Heart right ventricle (tissue), 16 donors: ENCODE measurements around the gene GMEB2. TPM values are rescaled to one million over a fixed set of nuclear protein-coding genes. Genes with fewer than 3 reads are reported as not detected.

Experiments
- ATAC-seq, 8 donors: fragments of 200-7000 bp; cut with Tn5 transposase; one replicate each; pipeline ENCODE4 v1.9.1; 2020; ENCODE audit warnings: mild to moderate bottlenecking in 8 of 8, moderate library complexity in 8 of 8, moderate number of reproducible peaks in 1 of 8
- DNase-seq, 2 donors: peaks; one replicate each; pipeline ENCODE4 v3.0.0-alpha.2; 2020
- H3K27ac ChIP-seq, 10 donors: fragments of 200-600 bp; sonication (generic) in 2 of 10; one replicate each; pipeline versions ENCODE4 v1.5.0 to v1.8.0; 2020 to 2022; ENCODE audit warnings: mild to moderate bottlenecking in 3 of 10
- H3K27me3 ChIP-seq, 7 donors: fragments of 200-600 bp; one replicate each; pipeline ENCODE4 v1.8.0; 2021 to 2022; ENCODE audit warnings: mild to moderate bottlenecking in 2 of 7
- H3K36me3 ChIP-seq, 9 donors: fragments of 200-600 bp; sonication (generic) in 1 of 9; one replicate each; pipeline versions ENCODE4 v1.5.0 to v1.8.0; 2020 to 2022; ENCODE audit warnings: mild to moderate bottlenecking in 2 of 9
- H3K4me1 ChIP-seq, 9 donors: fragments of 200-600 bp; sonication (generic) in 1 of 9; one replicate each; pipeline versions ENCODE4 v1.5.0 to v1.8.0; 2020 to 2022; ENCODE audit warnings: mild to moderate bottlenecking in 4 of 9
- H3K4me3 ChIP-seq, 10 donors: fragments of 200-600 bp; sonication (generic) in 2 of 10; one replicate each; pipeline versions ENCODE4 v1.5.0 to v1.8.0; 2020 to 2022; ENCODE audit warnings: mild to moderate bottlenecking in 7 of 10, moderate library complexity in 2 of 10
- H3K9me3 ChIP-seq, 11 donors: fragments of 200-600 bp in 10 of 11; sonication (generic) in 2 of 11; one replicate each; pipeline versions ENCODE4 v1.5.0 to v1.8.0; 2013 to 2022; ENCODE audit warnings: mild to moderate bottlenecking in 2 of 11, control low read depth in 1 of 11, moderate library complexity in 1 of 11
- WGBS, 2 donors: extraction: QIAGEN DNeasy Blood & Tissue Kit; methylation state at CpG; one replicate each; pipeline ENCODE4 v1.1.7; 2013; ENCODE audit warnings: inconsistent platforms in 1 of 2; 5-methylcytosine and 5-hydroxymethylcytosine counted together
- intact Hi-C, 10 donors: fragments of 100-400 bp; cut with DNase I; formaldehyde crosslinking; loops; one replicate each; pipeline versions ENCODE4 v1.11.1 to v1.14.2; 2022
- polyA plus RNA-seq, 2 donors: library from polyadenylated mRNA; stranded (reverse); fragments of 200-250 nt; gene quantifications; one replicate each; pipeline ENCODE4 v1.2.3, GENCODE V29; 2013
- total RNA-seq, 10 donors: library from RNA; stranded (reverse); fragmentation: NEBNext Ultra II Directional in 3 of 10; extraction: Animal tissue kit (Norgen Biotek cat#: 25700) in 3 of 10; gene quantifications; one replicate each; pipeline versions ENCODE4 v1.2.1 to v1.2.4, GENCODE V29; 2021 to 2023
- TF ChIP-seq, protein P1 (sequence below), 9 donors: fragments of 200-600 bp; sonication (generic) in 2 of 9; IDR thresholded peaks; one replicate each; pipeline versions ENCODE4 v1.5.0 to v1.8.0; 2021 to 2022; ENCODE audit warnings: antibody characterized with exemption in 9 of 9, mild to moderate bottlenecking in 5 of 9, moderate library complexity in 1 of 9
- donor health status: Arrhythmogenic right ventricular cardiomyopathy.
- donor health status: ischemic (EF 13 %, LVEDD 7.1; RV severe dilation, severe dysfunction).
- donor health status: healthy with polysubstance abuse.
- donor health status: DM: no; HTN: yes; CAD: no.
- donor health status: DM: no; HTN: no; CAD: no.
- donor health status: ischemic (EF 25% LVEDD 6.9; RV normal size, moderate dysfunction).
- donor health status: ischemic (EF 25% LVEDD 5.7; RV mildly dilated, moderate dysfunction).
- donor health status: healthy.
- donor health status: DM: yes; HTN: yes; CAD: no.
- donor health status: Ischemic cardiomyopathy.
- donor health status: ischemic (EF 35%, LVEDD 5.7; RV mildly dilated, moderate dysfunction).
- donor health status: nonischemic (EF 11% LVEDD 7.7; RV severe dilation, severe dysfunction).
- donor health status: DM: yes; HTN: yes; CAD: no.
- donor health status: PGD.
- donor health status: ischemic (EF 29% LVEDD 5.4; RV normal size, mild dysfunction).
- donor health status: nonischemic (EF 23%, LVEDD 6.1; RV moderate dilation, normal function).

Gene GMEB2
- total and polyA plus RNA-seq, 12 donors: 4.9 to 8.2 (median 5.9) TPM

DNA sequence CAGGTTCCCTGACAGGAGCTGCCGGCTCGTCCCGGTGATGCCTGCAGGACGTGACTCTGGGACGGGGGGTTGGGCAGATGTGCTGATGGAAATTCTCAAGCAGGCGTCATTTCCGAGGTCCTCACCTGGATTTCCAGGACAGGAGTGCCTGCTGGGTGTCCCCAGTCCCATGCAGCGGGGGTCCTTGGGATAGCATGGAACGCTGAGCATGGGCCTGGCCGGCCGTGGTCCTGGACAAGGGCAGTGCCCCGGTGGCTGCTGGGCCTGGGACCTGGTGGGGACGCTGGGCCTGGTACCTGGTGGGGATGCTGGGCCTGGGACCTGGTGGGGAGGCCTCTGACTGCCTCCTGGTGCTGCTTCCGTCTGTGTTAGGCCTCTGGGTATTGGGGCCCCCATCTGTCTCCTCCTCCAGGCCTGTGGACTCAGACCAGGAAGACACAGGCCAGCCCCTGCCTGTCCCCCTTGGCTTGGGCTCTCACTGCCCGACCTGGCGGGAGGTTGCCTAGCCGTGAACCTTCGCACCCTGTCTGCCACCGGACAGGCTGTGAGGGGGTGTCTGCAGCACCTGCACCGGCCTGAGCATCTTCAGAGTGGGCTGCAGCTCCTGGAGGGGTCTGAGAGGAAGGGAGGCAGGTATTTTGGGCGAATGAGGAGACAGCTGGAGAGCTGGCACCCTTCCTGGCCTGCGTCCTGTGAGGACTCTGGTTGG lies 37.4 kb upstream of the GMEB2 start:
- Histone ChIP-seq H3K4me1 (peaks cover 2 to 9% (median 6%) of the 10 kb centered on the region in 9 donors), H3K27me3 (no peaks in the 10 kb centered on the region), H3K9me3 (no peaks in the 10 kb centered on the region), H3K27ac (no peak overlapping the region), H3K36me3 (peaks cover 0 to 87% (median 22%) of the 10 kb centered on the region in 9 donors), H3K4me3 (no peak overlapping the region)
- TF ChIP-seq, protein P1, sequence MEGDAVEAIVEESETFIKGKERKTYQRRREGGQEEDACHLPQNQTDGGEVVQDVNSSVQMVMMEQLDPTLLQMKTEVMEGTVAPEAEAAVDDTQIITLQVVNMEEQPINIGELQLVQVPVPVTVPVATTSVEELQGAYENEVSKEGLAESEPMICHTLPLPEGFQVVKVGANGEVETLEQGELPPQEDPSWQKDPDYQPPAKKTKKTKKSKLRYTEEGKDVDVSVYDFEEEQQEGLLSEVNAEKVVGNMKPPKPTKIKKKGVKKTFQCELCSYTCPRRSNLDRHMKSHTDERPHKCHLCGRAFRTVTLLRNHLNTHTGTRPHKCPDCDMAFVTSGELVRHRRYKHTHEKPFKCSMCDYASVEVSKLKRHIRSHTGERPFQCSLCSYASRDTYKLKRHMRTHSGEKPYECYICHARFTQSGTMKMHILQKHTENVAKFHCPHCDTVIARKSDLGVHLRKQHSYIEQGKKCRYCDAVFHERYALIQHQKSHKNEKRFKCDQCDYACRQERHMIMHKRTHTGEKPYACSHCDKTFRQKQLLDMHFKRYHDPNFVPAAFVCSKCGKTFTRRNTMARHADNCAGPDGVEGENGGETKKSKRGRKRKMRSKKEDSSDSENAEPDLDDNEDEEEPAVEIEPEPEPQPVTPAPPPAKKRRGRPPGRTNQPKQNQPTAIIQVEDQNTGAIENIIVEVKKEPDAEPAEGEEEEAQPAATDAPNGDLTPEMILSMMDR (IDR thresholded peaks at IDR 0.05): no peak
- 90 to 92% methylated on average over 20 to 22 of the region's 22 CpGs for WGBS, 2 donors
- intact Hi-C loops: no loop called here
- DNase-seq (no peak), ATAC-seq (peak in 1 of 8 donors; percentile 4)

DNA sequence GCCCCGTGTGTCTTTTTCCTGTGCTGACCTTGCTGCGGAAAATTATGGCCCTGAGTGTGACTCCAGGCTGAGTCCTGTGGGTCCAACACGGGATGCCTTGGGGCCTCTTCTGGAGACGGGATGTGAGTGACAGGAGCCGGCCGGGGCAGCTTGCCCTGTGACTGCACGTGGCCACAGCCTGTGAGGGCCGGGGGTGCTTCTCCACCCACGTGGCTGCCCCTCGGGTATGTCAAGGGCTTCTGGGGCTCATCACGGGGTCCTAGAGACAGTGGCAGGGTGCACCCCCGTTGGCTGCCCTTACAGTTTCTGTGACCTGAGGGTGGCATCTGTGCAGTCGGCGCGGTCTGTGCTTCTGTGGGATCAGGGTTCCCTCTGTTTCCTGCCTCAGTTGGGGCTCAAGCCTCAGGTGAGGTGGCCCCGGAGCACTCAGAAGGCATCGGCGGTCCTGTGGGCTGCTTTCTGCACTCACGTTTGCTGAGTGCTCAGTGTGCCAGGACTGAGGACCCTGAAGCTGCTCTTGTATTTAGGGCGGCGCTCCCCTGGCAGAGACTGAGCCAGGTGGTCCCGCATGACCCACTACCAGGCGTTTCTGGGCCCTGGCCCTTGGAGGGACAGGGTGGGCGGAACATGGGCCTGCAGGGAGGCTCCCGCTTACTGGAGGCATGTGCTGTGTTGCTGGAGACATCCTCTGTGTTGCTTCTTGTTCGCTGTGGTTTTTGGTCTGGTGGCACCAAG lies 36.6 kb upstream of the GMEB2 start:
- Histone ChIP-seq H3K9me3 (no peaks in the 10 kb centered on the region), H3K36me3 (peaks cover 0 to 79% (median 21%) of the 10 kb centered on the region in 9 donors), H3K27ac (no peak overlapping the region), H3K4me1 (peaks cover 5 to 14% (median 12%) of the 10 kb centered on the region in 9 donors), H3K4me3 (no peak overlapping the region), H3K27me3 (no peaks in the 10 kb centered on the region)
- 92 to 93% methylated on average over 23 to 26 of the region's 26 CpGs for WGBS, 2 donors
- TF ChIP-seq, protein P1 (IDR thresholded peaks at IDR 0.05): no peak
- intact Hi-C loops: no loop called here
- DNase-seq (no peak), ATAC-seq (no peak)

DNA sequence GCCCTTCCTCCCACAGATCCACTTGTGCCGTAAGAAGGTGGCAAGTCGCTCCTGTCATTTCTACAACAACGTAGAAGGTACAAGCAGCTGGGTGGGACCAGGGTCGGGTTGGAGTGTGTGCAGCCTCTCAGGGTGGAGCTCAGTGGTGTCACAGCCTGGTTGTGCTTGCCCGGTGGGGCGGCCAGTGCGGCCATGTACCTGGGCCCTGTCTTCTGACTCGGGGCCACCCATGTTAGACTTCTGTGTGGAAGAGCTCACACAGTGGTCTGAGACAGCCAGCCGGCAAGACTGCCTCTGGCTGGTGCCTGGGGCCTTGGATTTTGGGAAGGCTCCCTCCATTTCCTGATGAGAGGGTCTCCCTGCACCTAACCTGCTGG lies 35.9 kb upstream of the GMEB2 start:
- Histone ChIP-seq H3K27me3 (no peaks in the 10 kb centered on the region), H3K9me3 (no peaks in the 10 kb centered on the region), H3K4me3 (no peak overlapping the region), H3K27ac (no peak overlapping the region), H3K36me3 (peaks cover 0 to 72% (median 16%) of the 10 kb centered on the region in 9 donors), H3K4me1 (peaks cover 5 to 17% (median 14%) of the 10 kb centered on the region in 9 donors)
- TF ChIP-seq, protein P1 (IDR thresholded peaks at IDR 0.05): no peak
- WGBS, 2 donors: 94 to 95% methylated on average over 9 of the region's 9 CpGs
- ATAC-seq: no peak
- DNase-seq: no peak
- intact Hi-C loops: no loop called here

DNA sequence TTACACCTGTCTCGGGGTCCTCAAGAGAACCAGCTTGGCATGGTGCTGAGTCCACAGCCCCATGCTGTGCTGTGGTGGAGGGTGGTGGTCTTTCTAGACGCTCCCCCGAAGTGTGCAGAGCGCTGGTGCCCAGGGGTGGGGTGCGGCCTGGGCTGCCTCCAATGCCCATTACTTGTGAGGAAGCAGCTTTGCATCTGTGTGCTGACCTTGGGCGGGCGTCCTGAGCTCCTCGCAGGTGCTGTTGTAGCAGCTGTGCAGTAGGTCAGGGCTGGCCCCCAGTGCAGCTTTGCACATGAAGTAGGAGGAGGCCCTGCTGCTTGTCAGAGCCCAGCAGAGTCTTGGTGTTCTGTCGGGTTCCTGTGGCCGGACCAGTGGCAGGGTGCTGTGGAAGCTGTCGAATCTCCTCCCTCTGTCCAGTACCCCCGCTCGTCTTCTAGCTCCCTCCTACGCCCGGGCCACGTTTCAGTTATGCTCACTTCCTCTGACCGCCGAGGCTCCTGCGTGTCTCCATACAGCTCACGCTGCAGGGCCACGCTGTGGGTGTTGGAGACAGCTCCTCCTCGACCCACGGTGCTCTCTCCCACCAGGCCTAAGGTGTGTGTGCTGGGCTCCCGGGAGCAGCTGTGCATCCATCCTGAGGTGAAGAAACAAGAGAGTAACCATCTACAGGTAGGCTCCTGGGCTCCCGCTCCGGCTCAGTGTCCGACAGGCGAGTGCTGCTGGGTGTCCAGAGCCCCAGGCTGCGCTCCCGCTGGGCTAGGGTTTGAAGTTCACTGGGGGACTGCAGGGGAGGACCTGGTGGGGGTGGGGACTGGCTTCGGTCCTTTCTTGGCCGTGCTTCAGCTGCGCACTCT lies 35.3 kb upstream of the GMEB2 start:
- WGBS, 2 donors: 92 to 95% methylated on average over 33 of the region's 33 CpGs
- ATAC-seq: no peak
- TF ChIP-seq, protein P1 (IDR thresholded peaks at IDR 0.05): no peak
- Histone ChIP-seq H3K27ac (no peak overlapping the region), H3K4me3 (no peak overlapping the region), H3K4me1 (peaks cover 8 to 23% (median 20%) of the 10 kb centered on the region in 9 donors), H3K9me3 (no peaks in the 10 kb centered on the region), H3K27me3 (no peaks in the 10 kb centered on the region), H3K36me3 (peaks cover 0 to 66% (median 11%) of the 10 kb centered on the region in 9 donors)
- DNase-seq: no peak
- intact Hi-C loops: no loop called here
